Sigmoid colon (tissue), 4 donors: ENCODE measurements around the gene GPC5.

Experiments used
- CTCF ChIP-seq, 4 experiments: fragments of 450-650 bp in 3 of 4; fragments of 200-600 bp in 1 of 4; IDR thresholded peaks; one replicate each; pipeline ENCODE4 v1.5.1; 2016 to 2019; ENCODE audit warnings: antibody characterized with exemption in 4 of 4, mild to moderate bottlenecking in 3 of 4, moderate library complexity in 2 of 4
- EP300 ChIP-seq, 4 donors: sonication (generic); formaldehyde crosslinking; IDR thresholded peaks; one replicate each; pipeline ENCODE4 v1.6.1; 2017; ENCODE audit warnings: antibody characterized with exemption in 4 of 4
- POLR2A ChIP-seq, 2 donors: fragments of 450-650 bp; IDR thresholded peaks; one replicate each; pipeline ENCODE4 v1.6.1; 2016; ENCODE audit warnings: antibody characterized with exemption in 2 of 2, mild to moderate bottlenecking in 2 of 2, moderate library complexity in 2 of 2
- POLR2AphosphoS5 ChIP-seq, 4 donors: sonication (generic); formaldehyde crosslinking; IDR thresholded peaks; one replicate each; pipeline ENCODE4 v1.6.1; 2017; ENCODE audit warnings: antibody characterized with exemption in 4 of 4

- no peak for TF ChIP-seq CTCF (IDR thresholded peaks at IDR 0.05)
- TF ChIP-seq POLR2A (IDR thresholded peaks at IDR 0.05): no peak
- TF ChIP-seq POLR2AphosphoS5 (IDR thresholded peaks at IDR 0.05): no peak
- no peak for TF ChIP-seq EP300 (IDR thresholded peaks at IDR 0.05)
Measured at GRCh38 chr13:92029641-92030040, 631.2 kb downstream of the GPC5 start.
